Activated T-helper 9 cell treated with anti-CD3 and anti-CD28 coated beads, Interleukin-2, amount 50 U/mL, for 16 hours (primary cell): ENCODE results near the gene GALNT15.

Source experiments
- DNase-seq: peaks from one replicate; pipeline ENCODE4 v3.0.0-alpha.2; 2020; ENCODE audit warnings: low read depth

Gene GALNT15

DNA sequence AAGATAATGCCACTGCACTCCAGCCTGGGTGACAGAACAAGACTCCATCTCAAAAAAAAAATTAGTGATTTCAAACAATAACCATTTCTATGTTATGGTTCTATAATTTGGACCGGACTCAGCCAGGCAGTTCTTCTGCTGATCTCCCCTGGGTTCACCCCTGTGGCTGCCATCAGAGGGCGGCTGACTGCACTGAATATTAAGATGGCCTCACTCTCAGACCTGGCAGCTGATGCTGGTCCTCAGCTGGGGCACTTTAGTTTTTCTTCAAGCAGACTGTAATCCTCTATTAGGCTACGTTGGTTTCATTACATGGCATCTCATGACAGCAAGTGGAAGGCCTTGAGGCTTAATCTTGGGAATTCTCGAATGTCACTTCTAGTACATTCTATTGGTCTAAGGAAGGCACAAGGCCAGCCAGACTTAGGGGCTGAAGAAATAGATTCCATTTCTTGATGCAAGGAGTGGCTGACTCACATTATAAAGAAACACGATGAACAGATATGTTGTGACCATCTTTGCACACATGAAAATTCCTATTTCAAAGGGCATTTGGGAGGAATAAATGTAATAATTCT, 12.8 kb downstream of the GALNT15 start:
- DNase-seq = no peak

- DNase-seq = no peak
Observed at GRCh38 chr3:16188071-16188470, 13.6 kb downstream of the GALNT15 start.

- DNase-seq = no peak
Observed at GRCh38 chr3:16189201-16189600, 14.7 kb downstream of the GALNT15 start.

DNA sequence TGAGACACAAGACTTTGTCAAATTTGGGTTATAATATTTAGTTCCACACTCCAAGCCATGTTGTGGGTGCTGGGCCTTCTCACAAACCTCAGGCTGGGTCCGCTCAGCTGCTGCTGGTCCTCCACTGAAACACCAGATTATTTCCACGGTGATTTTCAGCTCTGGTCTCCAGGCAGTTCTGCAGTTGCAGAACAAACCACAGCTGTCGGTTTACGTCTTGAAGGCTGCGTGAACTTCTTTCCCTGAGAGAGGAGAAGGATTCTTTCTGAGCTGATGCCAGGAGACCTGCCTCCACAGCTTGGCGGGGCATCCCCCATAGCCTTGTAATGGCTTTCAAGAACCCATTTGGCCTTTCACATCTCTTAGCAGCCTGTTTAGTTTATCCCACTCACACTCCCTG, 16.2 kb downstream of the GALNT15 start:
- no peak for DNase-seq

GRCh38 chr3:16191591-16191990, 17.1 kb downstream of the GALNT15 start:
- DNase-seq = no peak

DNA sequence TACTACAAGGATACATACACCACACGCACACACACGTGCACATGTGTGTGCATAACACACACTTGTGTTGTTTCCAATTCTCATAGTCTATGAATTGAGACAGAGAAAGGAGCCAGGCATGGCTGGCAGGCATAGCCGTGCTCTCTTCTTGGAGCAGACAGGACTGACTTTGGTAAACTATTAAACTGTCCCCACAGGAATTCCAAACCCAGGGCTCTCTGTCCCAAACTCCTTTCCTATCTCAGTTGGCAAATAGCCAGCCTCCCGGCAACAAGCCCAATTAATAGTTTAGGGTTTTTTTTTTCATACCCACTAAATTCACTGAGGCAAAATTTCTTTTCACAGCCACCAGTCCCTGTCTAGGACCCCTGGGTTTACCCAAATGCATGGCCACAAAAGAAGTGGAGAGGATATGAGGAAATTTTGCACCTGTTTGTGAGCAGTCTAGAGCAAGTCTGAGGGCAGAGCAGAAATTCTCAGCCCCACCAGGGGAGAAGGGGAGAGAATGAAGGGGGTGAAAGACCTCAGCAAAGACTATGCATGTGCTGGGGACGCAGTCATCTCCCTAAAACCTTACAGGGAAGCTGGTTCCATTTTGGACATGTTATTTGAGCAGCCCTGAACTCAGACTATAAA, 17.8 kb downstream of the GALNT15 start:
- DNase-seq = no peak

DNA sequence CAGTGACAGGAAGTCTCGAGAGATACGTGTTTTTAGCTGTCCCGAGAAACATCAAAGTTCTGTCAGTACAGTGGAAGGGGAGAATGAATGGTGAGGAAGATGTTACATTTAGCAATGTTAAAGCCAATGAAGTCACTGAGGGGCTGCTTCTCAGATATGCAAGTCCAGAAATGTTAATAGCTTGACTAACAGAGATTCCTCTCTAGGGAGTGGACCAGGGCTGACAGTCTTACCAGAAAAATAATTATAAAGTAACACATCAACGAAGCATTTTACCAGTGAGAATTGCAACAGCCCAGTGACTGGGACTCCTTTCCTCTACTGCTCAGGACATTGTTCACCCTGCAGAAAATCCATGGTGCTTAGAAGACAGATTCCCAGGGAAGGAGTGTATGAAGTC, 23.9 kb downstream of the GALNT15 start:
- no peak for DNase-seq

- DNase-seq = no peak
Observed at GRCh38 chr3:16199769-16200168, 25.3 kb downstream of the GALNT15 start.

DNA sequence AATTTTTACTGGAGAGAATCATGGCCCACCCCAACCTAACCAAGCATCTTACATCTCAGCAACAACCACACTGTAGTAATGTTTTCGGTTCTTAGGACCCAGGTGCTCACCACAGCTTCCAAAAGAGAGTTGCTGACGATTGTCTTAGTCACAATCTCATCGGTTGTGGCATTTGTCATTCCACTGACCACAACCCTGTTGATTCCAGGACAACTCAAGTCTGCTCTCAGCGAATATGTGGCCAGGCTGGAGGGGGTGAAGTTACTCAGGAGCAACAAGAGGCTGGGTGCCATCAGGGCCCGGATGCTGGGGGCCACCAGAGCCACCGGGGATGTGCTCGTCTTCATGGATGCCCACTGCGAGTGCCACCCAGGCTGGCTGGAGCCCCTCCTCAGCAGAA, 25.9 kb downstream of the GALNT15 start:
- DNase-seq = no peak

DNA sequence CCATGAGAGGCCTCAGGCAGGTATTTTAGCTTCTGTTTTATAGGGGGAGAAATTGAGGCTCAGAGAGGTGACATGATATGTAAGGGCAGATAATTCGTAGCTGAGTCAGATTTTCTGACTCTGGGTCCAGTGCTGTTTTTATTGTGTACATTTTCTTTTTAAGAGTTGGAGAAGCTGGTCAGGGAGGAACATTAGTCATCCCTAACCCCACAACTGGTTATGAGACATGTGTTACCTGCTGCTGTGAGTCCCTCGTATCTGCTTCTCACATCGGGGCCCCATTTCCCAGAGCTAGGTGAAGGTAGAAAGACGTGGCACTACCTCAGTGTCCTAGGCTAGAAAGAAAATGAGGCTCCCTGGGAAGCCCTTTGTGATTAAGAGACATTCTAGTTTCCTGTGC, 28.6 kb downstream of the GALNT15 start:
- DNase-seq = no peak

- DNase-seq = no peak
Observed at GRCh38 chr3:16203671-16204629, 29.5 kb downstream of the GALNT15 start.

DNA sequence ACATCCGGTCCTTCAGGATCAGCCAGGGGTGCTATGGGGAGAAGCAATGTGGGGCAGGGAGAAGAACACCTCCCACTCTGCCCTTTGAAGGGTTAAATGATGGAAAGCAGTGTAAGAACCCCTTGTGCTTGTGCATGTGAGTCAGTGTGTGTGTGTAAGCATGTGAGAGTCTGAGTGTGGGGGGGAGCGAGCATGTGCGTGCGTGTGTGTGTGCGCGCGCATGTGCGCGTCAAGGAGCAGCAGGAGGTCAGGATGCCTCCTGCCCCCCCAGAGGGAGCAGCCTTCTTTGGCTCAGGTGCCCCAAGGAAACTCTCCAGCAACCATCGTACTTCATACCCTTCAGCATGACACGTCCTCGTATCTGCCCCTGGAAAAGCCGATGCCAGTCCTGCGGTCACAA, 30.3 kb downstream of the GALNT15 start:
- DNase-seq = no peak

- no peak for DNase-seq
Observed at GRCh38 chr3:16205156-16205870, 30.8 kb downstream of the GALNT15 start.

- DNase-seq = no peak
Observed at GRCh38 chr3:16207031-16207430, 32.6 kb downstream of the GALNT15 start.

- no peak for DNase-seq
Observed at GRCh38 chr3:16211176-16211904, 36.9 kb downstream of the GALNT15 start.

DNA sequence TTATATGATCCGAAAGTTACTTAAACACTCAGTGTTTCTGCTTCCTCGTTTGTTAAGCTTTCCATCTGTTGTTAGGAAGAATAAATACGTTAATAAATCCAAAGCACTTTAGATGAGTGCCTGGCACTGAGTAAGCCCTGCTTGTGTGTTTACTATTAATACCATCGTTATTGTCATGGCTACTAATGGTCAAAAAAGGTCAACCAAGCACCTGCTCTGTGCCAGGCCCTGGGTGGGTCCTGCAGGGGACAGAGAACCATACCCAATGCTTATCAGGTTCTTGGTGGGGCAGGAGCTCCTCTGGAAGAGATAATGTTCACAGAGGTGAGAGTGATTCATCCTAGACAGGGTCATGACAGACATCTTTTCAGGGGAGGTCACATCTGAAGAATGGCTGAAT, 39.9 kb downstream of the GALNT15 start:
- no peak for DNase-seq

GRCh38 chr3:16216373-16216935, 42.0 kb downstream of the GALNT15 start:
- no peak for DNase-seq

DNA sequence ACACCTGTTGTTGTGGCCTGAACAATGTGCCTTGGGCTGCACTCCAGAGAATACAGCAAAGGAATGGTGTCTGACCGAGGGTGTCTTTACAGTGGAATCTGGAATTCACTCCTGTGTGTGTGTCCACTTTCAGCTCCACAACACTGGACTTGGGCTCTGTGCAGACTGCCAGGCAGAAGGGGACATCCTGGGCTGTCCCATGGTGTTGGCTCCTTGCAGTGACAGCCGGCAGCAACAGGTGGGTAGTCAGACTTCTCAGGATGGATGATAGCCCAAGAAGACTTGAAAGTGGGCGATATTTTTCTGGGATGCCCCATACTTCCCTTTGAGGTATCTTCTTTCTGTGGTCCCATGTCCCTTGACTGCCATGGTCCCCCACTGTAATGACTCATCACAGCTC, 45.3 kb downstream of the GALNT15 start:
- DNase-seq = no peak

- no peak for DNase-seq
Observed at GRCh38 chr3:16221990-16222389, 47.5 kb downstream of the GALNT15 start.

DNA sequence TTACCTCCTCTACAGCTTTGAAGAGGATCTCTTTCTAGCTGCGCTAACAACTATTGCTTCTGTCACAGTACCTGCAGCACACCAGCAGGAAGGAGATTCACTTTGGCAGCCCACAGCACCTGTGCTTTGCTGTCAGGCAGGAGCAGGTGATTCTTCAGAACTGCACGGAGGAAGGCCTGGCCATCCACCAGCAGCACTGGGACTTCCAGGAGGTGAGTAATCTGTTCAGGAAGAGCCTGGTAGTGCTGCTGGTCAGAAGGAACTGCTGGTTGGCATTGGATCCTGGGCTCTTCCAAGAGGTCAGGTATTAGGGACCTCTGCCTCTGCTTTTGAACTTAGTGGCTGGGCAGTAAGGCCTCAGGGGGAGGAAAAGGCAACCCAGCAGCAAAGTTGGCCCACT, 48.1 kb downstream of the GALNT15 start:
- no peak for DNase-seq

- DNase-seq = no peak
Observed at GRCh38 chr3:16224325-16224724, 49.8 kb downstream of the GALNT15 start.
